Hippocampal formation (tissue), 2 donors: ENCODE data around the gene DDX3X.
"Not testable (repeated sequence)": the region's sequence is repeated elsewhere in the genome, so short reads cannot be mapped to it uniquely, and the experiment has no call there.

Source experiments
- DNase-seq, 2 donors: peaks; one replicate each; lab custom pipeline; 2025; lab: John Stamatoyannopoulos, UW

DDX3X gene

DNA sequence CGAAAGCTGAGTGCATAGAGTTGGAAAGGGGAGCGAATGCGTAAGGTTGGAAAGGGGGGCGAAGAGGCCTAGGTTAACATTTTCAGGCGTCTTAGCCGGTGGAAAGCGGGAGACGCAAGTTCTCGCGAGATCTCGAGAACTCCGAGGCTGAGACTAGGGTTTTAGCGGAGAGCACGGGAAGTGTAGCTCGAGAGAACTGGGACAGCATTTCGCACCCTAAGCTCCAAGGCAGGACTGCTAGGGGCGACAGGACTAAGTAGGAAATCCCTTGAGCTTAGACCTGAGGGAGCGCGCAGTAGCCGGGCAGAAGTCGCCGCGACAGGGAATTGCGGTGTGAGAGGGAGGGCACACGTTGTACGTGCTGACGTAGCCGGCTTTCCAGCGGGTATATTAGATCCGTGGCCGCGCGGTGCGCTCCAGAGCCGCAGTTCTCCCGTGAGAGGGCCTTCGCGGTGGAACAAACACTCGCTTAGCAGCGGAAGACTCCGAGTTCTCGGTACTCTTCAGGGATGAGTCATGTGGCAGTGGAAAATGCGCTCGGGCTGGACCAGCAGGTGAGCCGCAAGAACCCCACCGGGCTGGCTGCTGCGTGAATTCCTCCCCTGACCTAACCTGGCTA is at the start of gene DDX3X:
TSS of gene DDX3X (plus strand) at position 419 of the 619 bp plus-strand sequence. CDS start at position 510, 91 bp downstream.
- DNase-seq = peak; percentile 79 to 93

DNA sequence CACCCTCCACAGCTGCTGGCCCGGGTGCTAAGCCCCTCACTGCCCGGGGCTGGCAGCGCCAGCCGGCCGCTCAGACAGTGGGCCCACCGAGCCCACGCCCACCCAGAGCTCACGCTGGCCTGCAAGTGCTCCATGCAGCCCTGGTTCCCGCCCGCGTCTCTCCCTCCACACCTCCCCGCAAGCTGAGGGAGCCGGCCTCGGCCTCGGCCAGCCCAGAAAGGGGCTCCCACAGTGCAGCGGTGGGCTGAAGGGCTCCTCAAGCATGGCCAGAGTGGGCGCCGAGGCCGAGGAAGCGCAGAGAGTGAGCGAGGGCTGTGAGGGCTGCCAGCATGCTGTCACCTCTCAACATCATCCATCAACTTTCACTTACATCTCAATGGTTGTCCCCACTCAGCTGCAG is 48.0 kb upstream of the DDX3X start:
- DNase-seq = not testable (repeated sequence)

DNA sequence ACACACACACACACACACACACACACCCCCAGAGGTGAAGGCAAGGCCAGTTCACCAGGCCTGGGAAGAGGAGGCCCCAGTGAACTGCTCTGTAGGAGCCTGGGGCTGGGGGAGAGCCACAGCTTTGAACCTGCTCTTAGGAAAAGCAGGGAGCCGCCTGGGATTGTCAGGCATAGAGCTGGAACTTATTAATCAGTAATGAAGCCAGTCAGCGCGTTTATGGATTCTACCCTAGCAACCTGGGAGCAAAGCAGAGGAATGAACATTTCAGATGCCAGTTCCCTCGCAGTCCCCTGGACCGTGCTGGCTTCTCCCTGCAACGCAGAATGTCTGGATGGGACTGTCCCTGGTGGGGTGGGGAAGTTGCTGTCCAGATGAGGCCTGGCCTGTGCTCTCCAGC is 45.3 kb upstream of the DDX3X start:
- DNase-seq = no peak

DNA sequence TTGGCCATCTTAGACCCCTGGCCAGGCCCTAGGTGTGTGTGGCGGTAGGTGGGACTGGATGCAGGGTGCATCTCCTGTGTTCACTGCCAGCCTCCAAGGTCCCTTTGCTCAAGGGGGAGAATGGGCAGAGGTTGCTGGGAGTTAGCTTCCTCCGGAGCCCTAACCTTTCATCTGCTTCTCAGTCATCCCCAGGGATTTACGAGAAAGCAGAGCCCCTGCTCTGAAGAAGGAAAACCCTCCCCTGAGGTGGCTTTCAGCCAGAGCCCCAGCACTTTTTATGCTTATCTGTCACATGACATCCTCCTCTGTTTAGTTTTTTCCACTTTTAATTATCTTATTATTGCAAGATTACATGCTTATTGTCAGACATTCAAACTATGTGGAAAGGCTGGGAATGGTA is 44.9 kb upstream of the DDX3X start:
- no peak for DNase-seq

DNA sequence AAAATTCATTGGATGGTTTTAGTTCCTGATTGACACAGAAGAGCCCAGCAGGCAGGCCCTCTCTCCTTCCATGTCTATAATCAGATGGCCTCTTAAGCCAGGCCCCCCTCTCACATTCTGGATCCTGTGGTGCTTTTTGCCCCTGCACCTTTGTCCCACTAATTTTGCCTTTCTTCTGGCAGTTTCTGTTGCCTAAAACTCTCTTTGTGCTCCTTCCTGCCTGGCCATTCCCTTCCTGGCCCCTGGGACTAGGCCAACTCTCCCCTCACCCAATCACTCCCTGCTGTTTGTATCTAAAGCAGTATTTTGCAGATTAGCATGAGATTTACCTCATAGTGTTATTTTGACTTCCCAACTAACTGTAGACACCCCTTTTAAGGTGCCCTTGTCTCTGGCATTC is 42.7 kb upstream of the DDX3X start:
- no peak for DNase-seq

DNA sequence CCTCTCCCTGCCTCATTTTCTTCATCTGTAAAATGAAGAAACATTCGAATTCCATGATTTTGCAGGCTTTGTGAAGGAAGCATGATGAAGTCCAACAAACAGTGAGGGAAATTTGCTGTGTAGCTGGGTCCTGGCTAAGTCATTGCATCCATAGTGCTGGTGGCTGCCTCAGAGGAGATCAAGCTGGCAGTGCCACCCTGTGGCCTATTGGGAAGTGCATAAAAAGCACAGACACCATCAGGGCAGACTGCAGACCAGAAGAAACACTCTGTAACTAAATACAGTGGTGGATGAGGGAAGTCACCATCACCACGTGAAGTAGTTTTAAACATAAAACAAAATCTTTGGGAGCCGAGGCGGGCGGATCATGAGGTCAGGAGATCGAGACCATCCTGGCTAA is 40.7 kb upstream of the DDX3X start:
- no peak for DNase-seq

DNA sequence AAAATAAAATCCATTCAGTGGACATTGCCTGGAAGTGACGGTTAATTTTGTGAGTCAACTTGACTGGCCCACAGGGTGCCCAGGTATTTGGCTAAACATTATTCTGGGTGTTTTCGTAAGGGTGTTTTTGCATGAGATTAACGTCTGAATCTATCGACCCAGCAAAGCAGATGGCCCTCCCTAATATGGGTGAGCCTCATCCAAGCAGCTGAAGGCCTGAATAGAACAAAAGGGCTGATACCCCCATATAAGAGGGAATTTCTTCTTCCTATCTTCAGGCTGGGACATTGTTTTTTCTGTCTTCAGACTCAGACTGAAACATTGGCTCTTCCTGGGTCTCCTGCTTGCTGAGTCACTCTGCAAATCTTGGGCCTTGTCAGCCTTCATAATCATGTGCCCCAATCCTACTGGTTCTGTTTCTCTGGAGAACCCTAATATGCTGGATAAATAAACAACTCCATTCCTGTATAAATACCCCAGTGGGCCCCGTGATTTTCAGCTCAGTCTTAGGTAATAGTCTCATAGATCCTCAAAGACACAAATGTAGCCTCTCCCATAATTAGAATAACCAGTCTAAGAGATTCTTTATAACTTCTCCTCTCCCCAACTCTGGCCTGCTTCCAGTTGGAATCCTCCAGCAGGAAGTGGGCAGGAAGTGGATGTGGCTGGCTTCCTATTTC is 33.1 kb upstream of the DDX3X start:
- no peak for DNase-seq

DNA sequence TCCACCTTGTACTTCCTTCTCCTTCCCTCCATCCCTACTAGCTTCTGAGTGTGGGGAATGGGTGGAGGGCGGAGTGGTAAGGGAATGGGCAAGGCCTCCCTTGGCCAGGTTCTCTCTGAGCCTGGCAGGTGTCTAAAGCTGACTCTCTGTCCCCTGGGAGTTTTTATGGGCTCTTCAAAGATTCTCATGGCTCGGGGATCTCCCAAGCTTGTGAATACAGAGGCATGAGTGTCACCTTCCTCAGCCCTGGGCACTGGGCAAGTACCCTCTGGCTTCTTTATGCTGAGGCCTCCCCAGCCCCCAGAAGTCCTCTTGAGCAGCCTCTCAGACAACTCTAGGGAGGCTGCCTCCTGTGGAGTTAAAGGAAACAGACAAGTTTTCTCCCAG is 32.5 kb upstream of the DDX3X start:
- DNase-seq = no peak

DNA sequence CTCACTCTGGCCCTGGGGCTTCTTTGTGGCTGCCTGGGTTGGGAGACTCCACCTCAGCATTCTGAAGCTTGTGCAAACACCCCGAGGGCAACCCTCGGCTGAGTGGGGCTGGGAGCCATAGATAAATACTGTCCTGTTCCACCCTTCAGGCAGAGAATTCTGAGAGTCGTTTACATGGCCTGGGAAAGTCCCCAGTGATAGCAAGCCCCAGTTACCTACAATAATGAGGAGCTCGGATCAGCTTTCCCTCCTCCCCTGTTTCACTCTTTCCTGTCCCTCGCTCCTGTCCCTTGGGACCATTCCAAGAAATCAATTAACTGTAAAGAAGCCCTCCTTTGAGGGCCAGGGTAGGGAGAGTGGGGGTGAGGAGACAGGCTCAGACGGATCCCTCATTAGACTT is 31.6 kb upstream of the DDX3X start:
- DNase-seq = no peak

DNA sequence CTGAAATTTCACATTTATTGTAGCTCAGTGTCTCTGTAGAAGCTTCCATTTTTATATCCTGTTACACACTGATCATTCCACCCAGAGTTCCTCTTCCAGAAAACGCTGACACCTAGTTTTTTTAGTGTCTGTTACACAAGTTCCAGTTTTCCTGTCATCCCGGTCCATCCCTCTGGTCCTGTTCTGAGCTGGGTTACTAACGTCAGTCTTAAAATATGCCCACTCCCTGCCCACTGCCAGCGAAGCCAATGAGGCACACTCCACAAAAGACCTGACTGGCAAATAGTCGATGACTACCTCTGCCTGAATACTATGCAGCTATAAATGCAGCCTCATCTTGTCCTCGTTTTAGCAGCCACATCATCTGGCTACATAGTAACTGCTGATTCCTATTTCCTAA is 30.9 kb upstream of the DDX3X start:
- no peak for DNase-seq

DNA sequence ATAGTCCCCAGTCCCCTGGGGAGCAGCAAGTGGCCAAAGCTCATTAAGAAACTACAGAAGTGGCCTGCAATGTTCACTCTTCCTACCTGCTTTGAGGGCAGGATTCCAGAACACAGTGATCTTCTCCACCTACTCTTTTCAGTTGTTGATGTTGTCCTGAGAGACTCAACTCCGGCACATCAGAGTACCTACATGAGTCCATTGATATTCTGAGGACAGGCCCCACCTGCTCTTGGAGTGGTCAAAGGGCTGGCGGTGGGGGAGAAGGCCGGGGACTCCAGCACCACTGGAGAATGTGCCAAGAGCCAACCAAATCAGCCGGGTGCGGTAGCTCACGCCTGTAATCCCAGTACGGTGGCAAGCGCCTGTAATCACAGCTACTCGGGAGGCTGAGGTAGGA is 29.8 kb upstream of the DDX3X start:
- no peak for DNase-seq

DNA sequence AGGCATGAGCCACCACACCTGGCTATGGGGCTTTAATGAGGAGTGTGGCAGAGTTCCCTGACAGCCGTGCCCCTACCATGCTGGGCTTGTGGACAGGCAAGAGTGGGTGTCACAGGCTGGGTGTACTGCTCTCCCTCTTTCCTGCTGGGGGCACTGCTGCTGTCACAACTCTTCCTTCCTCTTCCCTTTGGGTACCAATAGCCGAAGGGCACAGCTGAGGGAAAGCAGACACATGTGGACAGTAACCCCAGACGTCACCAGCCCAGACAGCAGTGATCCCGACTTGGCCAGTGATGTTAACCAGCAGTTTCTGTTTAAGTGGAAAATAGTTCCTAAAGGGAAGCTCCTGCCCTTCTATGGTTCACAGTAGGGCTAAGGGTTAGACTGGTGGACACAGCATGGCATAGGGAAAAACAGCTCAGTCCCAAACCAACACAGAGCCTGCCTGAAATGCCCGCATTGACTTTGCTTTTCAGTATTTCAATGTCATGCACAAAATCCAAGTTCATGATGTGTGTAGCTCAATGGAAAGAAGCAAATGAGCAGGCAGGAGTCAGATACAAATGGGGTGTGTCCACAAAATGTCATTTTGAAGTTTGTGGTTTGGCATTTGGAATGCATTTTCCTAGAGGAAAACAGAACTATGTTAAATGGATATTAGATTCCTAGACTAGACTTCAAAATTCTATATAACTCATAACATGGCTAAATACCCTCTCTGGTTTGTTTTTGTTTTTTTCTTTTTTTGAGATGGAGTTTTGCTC is 24.9 kb upstream of the DDX3X start:
- no peak for DNase-seq

DNA sequence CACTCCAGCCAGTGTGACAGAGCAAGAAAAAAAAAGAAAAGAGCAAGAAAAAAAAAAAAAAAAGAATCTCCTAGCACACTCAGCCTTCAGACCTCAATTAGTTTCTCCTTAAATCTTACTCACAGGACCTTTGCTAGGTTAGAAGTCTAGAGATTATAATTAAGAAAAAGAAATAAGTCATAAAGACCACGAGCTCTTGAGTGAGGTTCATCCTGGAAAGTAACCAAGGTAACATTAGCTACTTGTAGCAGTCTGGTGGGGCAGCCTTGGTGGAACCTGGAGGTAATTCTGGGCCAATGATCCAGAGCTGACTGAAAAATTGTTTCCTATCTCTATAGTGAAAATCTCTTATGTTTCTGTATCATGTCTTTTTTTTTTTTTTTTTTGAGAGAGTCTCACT is 21.2 kb upstream of the DDX3X start:
- no peak for DNase-seq

DNA sequence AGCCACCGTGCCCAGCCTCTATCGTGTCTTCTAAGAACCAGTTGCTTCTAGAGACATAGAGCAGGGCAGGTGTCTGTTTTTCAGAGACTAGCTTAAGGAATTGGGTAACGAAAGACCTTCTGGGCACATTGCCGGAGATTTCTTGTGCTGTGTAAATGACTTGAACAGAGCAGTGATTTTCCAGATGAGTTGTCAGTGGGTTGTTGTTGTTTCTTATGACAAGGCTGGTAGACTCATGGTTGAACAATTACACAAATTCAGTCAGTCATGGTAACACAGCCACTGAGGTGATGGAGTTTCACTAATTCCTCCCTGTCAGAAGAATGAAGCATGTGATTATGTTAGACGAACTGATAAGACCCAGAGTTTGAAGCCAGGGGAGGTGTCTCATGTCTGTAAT is 20.5 kb upstream of the DDX3X start:
- no peak for DNase-seq

DNA sequence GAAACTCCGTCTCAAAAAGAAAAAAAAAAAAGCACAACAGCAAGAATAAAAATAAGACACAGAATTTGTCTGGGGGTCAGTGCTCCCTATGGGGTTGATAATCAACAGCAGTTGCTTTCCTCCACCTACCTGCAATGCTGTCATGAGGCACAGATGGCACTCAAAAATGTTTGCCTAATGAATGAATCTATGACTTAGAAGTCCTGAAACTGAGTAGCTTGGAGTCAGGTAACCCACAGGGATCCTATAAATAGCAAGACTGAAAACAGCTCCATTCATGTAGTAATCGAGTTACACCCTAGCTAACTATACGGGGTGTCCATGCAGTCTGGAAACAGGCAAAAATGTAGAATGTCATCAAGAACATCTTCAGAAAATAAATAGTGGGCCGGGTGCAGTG is 19.8 kb upstream of the DDX3X start:
- DNase-seq = no peak

DNA sequence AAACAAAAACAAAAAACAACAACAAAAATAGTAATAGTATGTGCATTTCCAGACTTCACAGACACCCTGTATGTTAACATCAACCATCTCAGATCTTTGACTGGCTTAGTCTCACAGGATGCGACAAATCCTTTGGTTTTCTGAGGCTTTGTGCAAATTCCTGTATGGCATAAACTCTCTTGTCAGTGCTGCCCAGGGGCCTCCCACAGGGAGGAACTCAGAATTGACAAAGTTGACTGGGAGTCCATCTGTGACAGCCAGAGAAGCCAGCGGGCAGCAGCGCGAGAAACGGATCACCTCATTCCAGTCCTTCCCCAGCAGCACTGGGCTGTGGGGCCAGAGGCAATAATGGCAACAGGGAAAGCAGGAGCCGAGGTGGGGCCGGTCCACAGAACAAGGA is 19.1 kb upstream of the DDX3X start:
- no peak for DNase-seq

DNA sequence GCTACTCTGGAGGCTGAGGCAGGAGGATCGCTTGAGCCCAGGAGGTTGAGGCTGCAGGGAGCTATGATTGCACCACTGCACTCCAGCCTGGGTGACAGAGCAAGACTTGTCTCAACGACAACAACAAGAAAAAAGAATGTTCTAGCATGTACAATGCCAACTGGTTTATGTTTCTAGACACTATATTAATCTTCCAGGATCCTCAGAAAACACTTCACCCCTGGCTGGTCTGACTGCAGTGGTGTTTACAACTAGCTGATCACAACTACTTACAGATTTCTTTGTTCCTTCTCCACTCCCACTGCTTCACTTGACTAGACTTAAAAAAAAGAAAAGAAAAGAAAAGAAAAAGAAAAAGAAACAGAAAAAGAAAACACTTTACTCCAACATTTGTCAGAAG is 17.7 kb upstream of the DDX3X start:
- not testable (repeated sequence) for DNase-seq

DNA sequence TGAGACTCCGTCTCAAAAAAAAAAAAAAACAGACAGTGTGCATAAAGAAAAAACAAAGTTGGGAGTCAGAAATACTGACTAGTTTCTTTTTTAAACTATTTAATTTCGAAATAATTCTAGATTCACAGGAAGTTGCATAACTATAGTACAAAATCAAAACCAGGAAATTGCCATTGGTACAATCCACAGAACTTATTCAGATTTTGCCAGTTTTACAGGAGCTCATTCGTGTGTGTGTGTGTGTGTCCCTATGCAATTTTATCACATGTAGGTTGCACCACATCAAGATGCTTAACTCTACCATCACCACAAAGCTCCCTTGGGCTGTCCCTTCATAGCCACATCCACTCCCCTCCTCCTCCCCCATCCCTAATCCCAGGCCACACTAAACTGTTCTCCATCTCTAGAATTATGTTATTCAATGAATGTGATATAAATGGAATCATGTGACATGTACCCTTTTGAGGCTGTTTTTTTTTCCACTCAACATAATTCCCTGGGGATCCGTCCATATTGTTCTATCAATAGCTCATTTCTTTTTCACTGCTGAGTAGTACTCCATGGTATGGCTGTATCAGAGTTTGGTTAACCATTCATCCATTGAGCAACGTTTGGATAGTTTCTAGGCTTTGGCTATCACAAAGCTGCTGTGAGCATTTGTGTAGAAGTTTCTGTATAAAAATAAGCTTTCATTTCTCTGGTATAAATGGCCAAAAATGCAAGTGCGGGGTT is 16.3 kb upstream of the DDX3X start:
- no peak for DNase-seq

DNA sequence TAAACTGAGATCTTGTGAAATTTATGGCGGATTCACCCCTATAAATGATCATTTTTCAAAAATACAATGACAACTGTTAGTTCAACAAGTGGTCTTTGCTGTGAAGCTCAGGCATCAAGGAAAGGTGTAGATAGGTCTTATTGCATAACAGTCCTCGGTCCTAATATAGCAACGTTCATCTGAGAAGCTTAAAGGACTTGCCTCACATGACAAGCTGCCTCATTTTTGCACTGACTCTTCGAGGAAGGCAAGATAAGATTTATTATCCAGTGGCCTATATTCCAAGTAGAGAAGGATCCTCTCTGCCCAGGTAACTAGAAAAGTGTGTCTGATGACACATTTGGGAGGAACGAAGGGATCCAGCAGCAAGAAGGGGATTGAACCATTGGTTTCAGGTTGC is 13.6 kb upstream of the DDX3X start:
- DNase-seq = no peak

DNA sequence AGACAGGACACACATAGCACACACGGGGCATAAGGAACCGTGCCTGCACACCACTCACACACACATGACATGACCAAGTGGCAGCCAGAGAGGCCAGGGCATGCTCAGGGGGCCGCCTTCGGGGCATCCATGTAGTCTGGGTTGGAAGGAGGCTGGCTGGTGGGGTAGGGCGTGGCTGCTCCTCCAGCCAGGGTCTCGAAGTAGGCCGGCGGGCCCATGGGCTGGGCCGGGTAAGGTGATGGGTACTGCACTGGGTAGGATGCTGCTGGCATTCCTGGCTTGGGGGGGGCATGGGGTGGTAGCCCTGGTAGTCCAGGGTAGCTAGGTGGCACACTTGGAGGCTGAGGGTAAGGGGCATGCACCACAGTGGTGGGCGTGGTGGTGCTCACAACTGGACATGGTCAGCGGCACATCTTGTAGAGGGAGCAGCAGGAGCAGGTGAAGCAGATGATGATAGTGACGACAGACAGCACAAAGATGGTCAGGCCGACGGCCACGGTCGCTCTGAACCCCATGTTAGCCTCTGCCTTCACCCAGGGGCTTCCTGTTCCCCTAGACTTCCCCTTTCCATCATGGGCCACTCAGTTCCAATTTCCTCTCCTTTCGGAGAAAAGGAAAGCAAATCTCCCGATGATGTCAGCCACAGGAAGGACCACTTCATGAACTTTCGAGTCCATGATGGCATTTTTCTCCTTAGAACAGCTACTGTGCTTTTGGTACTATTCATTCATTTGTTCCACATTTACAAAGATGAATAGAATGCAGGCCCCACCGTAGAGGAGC is 10.9 kb upstream of the DDX3X start:
- DNase-seq = no peak

DNA sequence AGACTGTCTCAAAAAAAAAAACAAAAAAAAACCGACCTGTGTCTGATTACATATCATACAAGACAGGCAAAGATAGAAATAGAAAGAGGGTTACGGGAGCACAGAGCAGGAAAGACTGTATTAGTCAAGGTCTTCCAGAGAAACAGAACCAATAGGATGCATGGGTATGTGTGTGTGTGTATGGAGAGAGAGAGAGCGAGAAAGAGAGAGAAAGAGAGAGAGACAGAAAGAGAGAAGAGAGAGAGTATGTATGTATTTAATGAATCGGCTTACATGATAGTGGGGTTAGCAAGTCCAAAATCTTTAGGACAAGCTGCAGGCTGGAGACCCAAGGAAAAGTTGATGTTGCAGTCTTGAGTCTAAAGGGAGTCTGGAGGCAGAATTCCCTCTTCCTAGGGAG is 7.5 kb upstream of the DDX3X start:
- no peak for DNase-seq

DNA sequence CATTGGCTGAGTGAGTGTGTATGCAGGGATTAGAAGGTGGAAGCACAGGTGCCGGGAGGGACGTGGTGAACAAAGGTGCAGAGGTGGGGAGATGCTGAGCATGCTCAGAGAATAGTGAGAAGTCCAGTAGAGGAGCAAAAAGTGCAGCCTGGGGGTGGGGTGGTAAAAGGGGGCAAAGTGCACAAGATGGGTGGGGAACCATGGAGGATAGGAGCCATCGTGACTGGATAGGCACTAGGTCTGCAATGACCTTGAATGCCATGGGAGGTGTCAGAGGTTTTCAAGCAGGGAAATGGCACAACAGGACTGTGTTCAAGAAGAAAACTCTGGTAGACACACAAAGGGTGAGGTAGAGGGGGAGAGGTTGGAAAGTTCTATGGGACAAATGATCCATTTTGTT is 6.6 kb upstream of the DDX3X start:
- DNase-seq = no peak
